Heart right ventricle (tissue), 16 donors: Measurements from ENCODE around the gene LDLRAD4. TPM values are rescaled to one million over a fixed set of nuclear protein-coding genes. Genes with fewer than 3 reads are reported as not detected.

Experiments
- ATAC-seq, 8 donors: fragments of 200-7000 bp; cut with Tn5 transposase; one replicate each; pipeline ENCODE4 v1.9.1; 2020; ENCODE audit warnings: mild to moderate bottlenecking in 8 of 8, moderate library complexity in 8 of 8, moderate number of reproducible peaks in 1 of 8
- DNase-seq, 2 donors: peaks; one replicate each; pipeline ENCODE4 v3.0.0-alpha.2; 2020
- H3K27ac ChIP-seq, 10 donors: fragments of 200-600 bp; sonication (generic) in 2 of 10; one replicate each; pipeline versions ENCODE4 v1.5.0 to v1.8.0; 2020 to 2022; ENCODE audit warnings: mild to moderate bottlenecking in 3 of 10
- H3K27me3 ChIP-seq, 7 donors: fragments of 200-600 bp; one replicate each; pipeline ENCODE4 v1.8.0; 2021 to 2022; ENCODE audit warnings: mild to moderate bottlenecking in 2 of 7
- H3K36me3 ChIP-seq, 9 donors: fragments of 200-600 bp; sonication (generic) in 1 of 9; one replicate each; pipeline versions ENCODE4 v1.5.0 to v1.8.0; 2020 to 2022; ENCODE audit warnings: mild to moderate bottlenecking in 2 of 9
- H3K4me1 ChIP-seq, 9 donors: fragments of 200-600 bp; sonication (generic) in 1 of 9; one replicate each; pipeline versions ENCODE4 v1.5.0 to v1.8.0; 2020 to 2022; ENCODE audit warnings: mild to moderate bottlenecking in 4 of 9
- H3K4me3 ChIP-seq, 10 donors: fragments of 200-600 bp; sonication (generic) in 2 of 10; one replicate each; pipeline versions ENCODE4 v1.5.0 to v1.8.0; 2020 to 2022; ENCODE audit warnings: mild to moderate bottlenecking in 7 of 10, moderate library complexity in 2 of 10
- H3K9me3 ChIP-seq, 11 donors: fragments of 200-600 bp in 10 of 11; sonication (generic) in 2 of 11; one replicate each; pipeline versions ENCODE4 v1.5.0 to v1.8.0; 2013 to 2022; ENCODE audit warnings: mild to moderate bottlenecking in 2 of 11, control low read depth in 1 of 11, moderate library complexity in 1 of 11
- WGBS, 2 donors: extraction: QIAGEN DNeasy Blood & Tissue Kit; methylation state at CpG; one replicate each; pipeline ENCODE4 v1.1.7; 2013; ENCODE audit warnings: inconsistent platforms in 1 of 2; 5-methylcytosine and 5-hydroxymethylcytosine counted together
- intact Hi-C, 10 donors: fragments of 100-400 bp; cut with DNase I; formaldehyde crosslinking; loops; one replicate each; pipeline versions ENCODE4 v1.11.1 to v1.14.2; 2022
- polyA plus RNA-seq, 2 donors: library from polyadenylated mRNA; stranded (reverse); fragments of 200-250 nt; gene quantifications; one replicate each; pipeline ENCODE4 v1.2.3, GENCODE V29; 2013
- total RNA-seq, 10 donors: library from RNA; stranded (reverse); fragmentation: NEBNext Ultra II Directional in 3 of 10; extraction: Animal tissue kit (Norgen Biotek cat#: 25700) in 3 of 10; gene quantifications; one replicate each; pipeline versions ENCODE4 v1.2.1 to v1.2.4, GENCODE V29; 2021 to 2023
- TF ChIP-seq, protein P1 (sequence below), 9 donors: fragments of 200-600 bp; sonication (generic) in 2 of 9; IDR thresholded peaks; one replicate each; pipeline versions ENCODE4 v1.5.0 to v1.8.0; 2021 to 2022; ENCODE audit warnings: antibody characterized with exemption in 9 of 9, mild to moderate bottlenecking in 5 of 9, moderate library complexity in 1 of 9
- donor health status: Arrhythmogenic right ventricular cardiomyopathy.
- donor health status: ischemic (EF 13 %, LVEDD 7.1; RV severe dilation, severe dysfunction).
- donor health status: healthy with polysubstance abuse.
- donor health status: DM: no; HTN: yes; CAD: no.
- donor health status: DM: no; HTN: no; CAD: no.
- donor health status: ischemic (EF 25% LVEDD 6.9; RV normal size, moderate dysfunction).
- donor health status: ischemic (EF 25% LVEDD 5.7; RV mildly dilated, moderate dysfunction).
- donor health status: healthy.
- donor health status: DM: yes; HTN: yes; CAD: no.
- donor health status: Ischemic cardiomyopathy.
- donor health status: ischemic (EF 35%, LVEDD 5.7; RV mildly dilated, moderate dysfunction).
- donor health status: nonischemic (EF 11% LVEDD 7.7; RV severe dilation, severe dysfunction).
- donor health status: DM: yes; HTN: yes; CAD: no.
- donor health status: PGD.
- donor health status: ischemic (EF 29% LVEDD 5.4; RV normal size, mild dysfunction).
- donor health status: nonischemic (EF 23%, LVEDD 6.1; RV moderate dilation, normal function).

Gene LDLRAD4
- total and polyA plus RNA-seq, 12 donors, result 5.4 to 74.6 (median 34.6) TPM

DNA sequence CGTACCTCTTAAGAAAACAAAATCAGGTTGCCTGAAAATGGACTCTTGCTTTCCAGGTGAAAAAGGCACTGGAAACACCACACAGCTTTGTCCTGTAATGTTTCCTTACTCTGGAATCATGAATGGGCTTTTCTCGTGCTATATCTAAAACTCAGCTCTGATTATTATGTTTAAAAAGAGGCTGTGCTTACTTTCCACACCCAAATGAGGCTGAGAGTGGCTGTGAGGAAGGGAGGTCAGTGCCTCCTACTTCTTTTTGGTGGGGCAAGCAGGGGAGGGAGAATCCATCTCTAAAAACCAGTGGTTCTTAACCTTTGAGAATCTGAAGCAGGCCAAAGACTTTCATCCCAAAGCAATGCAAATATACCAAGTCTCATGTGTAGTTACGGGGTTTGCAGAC, 359.2 kb downstream of the LDLRAD4 start:
- DNase-seq (no peak), ATAC-seq (no peak)
- Histone ChIP-seq H3K4me3 (no peak overlapping the region), H3K9me3 (peaks cover 0 to 3% (median 0%) of the 10 kb centered on the region in 11 donors), H3K36me3 (no peaks in the 10 kb centered on the region), H3K27me3 (no peaks in the 10 kb centered on the region), H3K27ac (peak overlapping the region in 3 of 10 donors; percentile 12 to 65 (median 29)), H3K4me1 (peaks cover 0 to 53% (median 27%) of the 10 kb centered on the region in 9 donors)
- whole genome bisulfite sequencing, 2 donors, result 83 to 88% methylated on average over 3 of the region's 3 CpGs
- TF ChIP-seq, protein P1, sequence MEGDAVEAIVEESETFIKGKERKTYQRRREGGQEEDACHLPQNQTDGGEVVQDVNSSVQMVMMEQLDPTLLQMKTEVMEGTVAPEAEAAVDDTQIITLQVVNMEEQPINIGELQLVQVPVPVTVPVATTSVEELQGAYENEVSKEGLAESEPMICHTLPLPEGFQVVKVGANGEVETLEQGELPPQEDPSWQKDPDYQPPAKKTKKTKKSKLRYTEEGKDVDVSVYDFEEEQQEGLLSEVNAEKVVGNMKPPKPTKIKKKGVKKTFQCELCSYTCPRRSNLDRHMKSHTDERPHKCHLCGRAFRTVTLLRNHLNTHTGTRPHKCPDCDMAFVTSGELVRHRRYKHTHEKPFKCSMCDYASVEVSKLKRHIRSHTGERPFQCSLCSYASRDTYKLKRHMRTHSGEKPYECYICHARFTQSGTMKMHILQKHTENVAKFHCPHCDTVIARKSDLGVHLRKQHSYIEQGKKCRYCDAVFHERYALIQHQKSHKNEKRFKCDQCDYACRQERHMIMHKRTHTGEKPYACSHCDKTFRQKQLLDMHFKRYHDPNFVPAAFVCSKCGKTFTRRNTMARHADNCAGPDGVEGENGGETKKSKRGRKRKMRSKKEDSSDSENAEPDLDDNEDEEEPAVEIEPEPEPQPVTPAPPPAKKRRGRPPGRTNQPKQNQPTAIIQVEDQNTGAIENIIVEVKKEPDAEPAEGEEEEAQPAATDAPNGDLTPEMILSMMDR (IDR thresholded peaks at IDR 0.05), result no peak
- intact Hi-C loops, result no loop called here

DNA sequence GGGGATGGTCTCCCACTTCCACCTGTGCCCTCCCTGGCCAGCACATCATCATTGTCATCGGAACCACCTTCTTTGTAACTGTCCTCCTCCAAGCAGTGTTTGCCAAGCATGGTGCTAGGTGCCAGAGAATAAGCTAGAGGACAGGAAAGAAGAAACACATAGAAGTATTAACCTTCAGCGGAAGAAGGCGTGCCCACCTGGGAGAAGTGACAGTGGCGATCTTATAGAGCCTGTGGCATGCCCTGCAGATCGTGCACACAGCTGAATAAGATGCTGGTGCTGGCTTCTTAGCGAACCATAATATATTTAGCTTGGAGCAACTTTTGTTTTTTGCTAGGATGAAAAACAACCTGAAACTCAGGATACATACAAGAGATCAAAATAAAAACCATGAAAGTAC, 359.8 kb downstream of the LDLRAD4 start:
- H3K27ac ChIP-seq, result no peak overlapping the region
- DNase-seq, result no peak
- TF ChIP-seq, protein P1 (IDR thresholded peaks at IDR 0.05), result no peak
- H3K27me3 ChIP-seq, result no peaks in the 10 kb centered on the region
- no peak overlapping the region for H3K4me3 ChIP-seq
- no peaks in the 10 kb centered on the region for H3K36me3 ChIP-seq
- no peak for ATAC-seq
- WGBS, 2 donors, result 89 to 97% methylated on average over 6 of the region's 6 CpGs
- H3K4me1 ChIP-seq, result peaks cover 0 to 53% (median 27%) of the 10 kb centered on the region in 9 donors
- intact Hi-C loops, result no loop called here
- peaks cover 0 to 3% (median 0%) of the 10 kb centered on the region in 11 donors for H3K9me3 ChIP-seq

DNA sequence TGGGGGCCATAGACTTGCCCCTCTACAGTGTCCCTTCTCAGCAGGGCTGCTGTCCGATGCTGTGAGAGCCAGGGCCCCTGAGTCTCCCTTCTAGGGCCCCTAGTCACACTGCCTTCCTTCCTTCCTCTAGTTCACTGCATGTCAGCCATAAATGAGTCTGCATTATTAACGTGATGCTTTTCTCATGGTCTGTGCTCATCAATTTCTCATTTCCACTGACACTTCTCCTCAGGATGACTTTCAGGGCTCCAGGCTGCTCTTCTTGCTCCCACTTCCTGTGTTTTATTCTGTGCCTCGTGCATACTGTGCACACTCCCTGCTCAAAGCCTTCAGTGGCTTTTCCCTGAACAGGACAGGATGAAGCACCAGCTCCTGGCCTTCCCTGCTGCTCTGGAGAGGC, 361.3 kb downstream of the LDLRAD4 start:
- no peaks in the 10 kb centered on the region for H3K27me3 ChIP-seq
- TF ChIP-seq, protein P1 (IDR thresholded peaks at IDR 0.05), result no peak
- no peak for DNase-seq
- WGBS, 2 donors, result 54 to 55% methylated on average over 3 of the region's 3 CpGs
- H3K36me3 ChIP-seq, result no peaks in the 10 kb centered on the region
- peak overlapping the region in 1 of 10 donors; percentile 51 for H3K27ac ChIP-seq
- peaks cover 0 to 3% (median 0%) of the 10 kb centered on the region in 11 donors for H3K9me3 ChIP-seq
- no peak overlapping the region for H3K4me3 ChIP-seq
- peaks cover 0 to 62% (median 38%) of the 10 kb centered on the region in 9 donors for H3K4me1 ChIP-seq
- ATAC-seq, result peak in 1 of 8 donors; percentile 31
- intact Hi-C loops, result no loop called here

DNA sequence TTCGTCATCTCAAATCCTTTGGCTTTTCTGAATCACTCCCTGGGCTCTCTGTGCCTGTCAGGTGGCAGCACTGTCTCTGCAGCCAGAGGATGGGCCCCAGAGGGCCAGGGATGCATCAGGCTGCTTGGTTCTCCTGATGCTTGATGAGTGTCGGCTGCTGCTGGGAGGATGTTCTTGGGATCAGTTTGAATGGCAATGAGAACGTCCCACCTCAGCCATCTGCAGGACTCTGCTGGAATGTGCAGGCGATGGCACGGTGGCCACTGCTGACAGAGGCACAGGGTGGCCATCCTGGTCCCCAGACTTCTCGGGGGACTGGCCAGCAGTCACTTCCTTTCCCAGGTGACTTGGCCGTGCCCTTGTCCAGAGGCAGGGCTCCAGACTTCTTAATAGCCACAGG, 361.8 kb downstream of the LDLRAD4 start:
- Histone ChIP-seq H3K4me1 (peaks cover 0 to 67% (median 42%) of the 10 kb centered on the region in 9 donors), H3K27ac (no peak overlapping the region), H3K27me3 (no peaks in the 10 kb centered on the region), H3K4me3 (no peak overlapping the region), H3K36me3 (no peaks in the 10 kb centered on the region), H3K9me3 (no peaks in the 10 kb centered on the region)
- TF ChIP-seq, protein P1 (IDR thresholded peaks at IDR 0.05), result peak in 2 of 9 donors; percentile 10 to 18
- WGBS, 2 donors, result 51 to 64% methylated on average over 7 of the region's 7 CpGs
- intact Hi-C loops, result no loop called here
- DNase-seq, result no peak
- peak in 1 of 8 donors; percentile 11 for ATAC-seq
